ENCODE results near the gene PDCD4. TPM values are rescaled to one million over a fixed set of nuclear protein-coding genes. Genes with fewer than 3 reads are reported as not detected.
A peak's percentile ranks its signal among the peaks of the same experiment; 100 is the strongest.

Gene PDCD4
- total RNA-seq, 6 donors from 2014 or later = 38.0 to 129 (median 57.1) TPM

- no peaks in the 10 kb centered on the region for H3K9me3 ChIP-seq
- H3K36me3 ChIP-seq = no peaks in the 10 kb centered on the region
- TF ChIP-seq POLR2A (IDR thresholded peaks at IDR 0.05) (no peak), POLR2AphosphoS5 (IDR thresholded peaks at IDR 0.05) (no peak), EP300 (IDR thresholded peaks at IDR 0.05) (no peak), CTCF (IDR thresholded peaks at IDR 0.05) (no peak)
- no peak for ATAC-seq (ENCODE audit: low FRiP score in 2 of 2)
- no peak overlapping the region for H3K4me3 ChIP-seq
- no peaks in the 10 kb centered on the region for H3K27me3 ChIP-seq
- peak overlapping the region in 3 of 4 donors; percentile 89 to 91 (median 90) for H3K27ac ChIP-seq
- H3K4me1 ChIP-seq = peaks cover 57 to 76% (median 70%) of the 10 kb centered on the region in 4 donors
- no peak for DNase-seq
Observed at GRCh38 chr10:110863361-110863760, 8.4 kb upstream of the PDCD4 start.

- 92 to 97% methylated on average over 2 of the region's 2 CpGs for WGBS, 2 donors
- DNase-seq (no peak), ATAC-seq (ENCODE audit: low FRiP score in 2 of 2) (no peak)
- H3K27ac ChIP-seq = peak overlapping the region; percentile 82 to 91 (median 90)
- H3K4me3 ChIP-seq = no peak overlapping the region
- H3K36me3 ChIP-seq = no peaks in the 10 kb centered on the region
- no peaks in the 10 kb centered on the region for H3K27me3 ChIP-seq
- no peaks in the 10 kb centered on the region for H3K9me3 ChIP-seq
- TF ChIP-seq POLR2A (IDR thresholded peaks at IDR 0.05) = no peak
- TF ChIP-seq POLR2AphosphoS5 (IDR thresholded peaks at IDR 0.05) = no peak
- no peak for TF ChIP-seq EP300 (IDR thresholded peaks at IDR 0.05)
- TF ChIP-seq CTCF (IDR thresholded peaks at IDR 0.05) = no peak
- peaks cover 53 to 71% (median 66%) of the 10 kb centered on the region in 4 donors for H3K4me1 ChIP-seq
Observed at GRCh38 chr10:110863956-110864355, 7.8 kb upstream of the PDCD4 start.

GRCh38 chr10:110864662-110865140 is 7.0 kb upstream of the PDCD4 start:
- DNase-seq = peak in 1 of 2 donors; percentile 71
- Histone ChIP-seq H3K4me3 (peak overlapping the region in 1 of 4 donors; percentile 7), H3K9me3 (no peaks in the 10 kb centered on the region), H3K4me1 (peaks cover 46 to 64% (median 58%) of the 10 kb centered on the region in 4 donors), H3K27me3 (no peaks in the 10 kb centered on the region), H3K36me3 (no peaks in the 10 kb centered on the region), H3K27ac (peak overlapping the region; percentile 82 to 91 (median 90))
- TF ChIP-seq POLR2AphosphoS5 (IDR thresholded peaks at IDR 0.05) (peak; percentile 70 to 73), CTCF (IDR thresholded peaks at IDR 0.05) (no peak), EP300 (IDR thresholded peaks at IDR 0.05) (peak in 1 of 4 donors; percentile 39), POLR2A (IDR thresholded peaks at IDR 0.05) (peak in 1 of 4 donors; percentile 14)
- peak; percentile 63 to 68 for ATAC-seq (ENCODE audit: low FRiP score in 2 of 2)
- 14 to 23% methylated on average over 6 of the region's 6 CpGs for WGBS, 2 donors

GRCh38 chr10:110865186-110865808 is 6.4 kb upstream of the PDCD4 start:
- H3K27ac ChIP-seq = peak overlapping the region; percentile 82 to 91 (median 90)
- H3K9me3 ChIP-seq = no peaks in the 10 kb centered on the region
- WGBS, 2 donors = 32 to 46% methylated on average over 6 of the region's 6 CpGs
- TF ChIP-seq CTCF (IDR thresholded peaks at IDR 0.05) = no peak
- no peak for TF ChIP-seq POLR2A (IDR thresholded peaks at IDR 0.05)
- no peak for TF ChIP-seq EP300 (IDR thresholded peaks at IDR 0.05)
- no peak for TF ChIP-seq POLR2AphosphoS5 (IDR thresholded peaks at IDR 0.05)
- ATAC-seq (ENCODE audit: low FRiP score in 2 of 2) (peak in 1 of 2 donors; percentile 80), DNase-seq (peak in 1 of 2 donors; percentile 26)
- peak overlapping the region in 1 of 4 donors; percentile 7 for H3K4me3 ChIP-seq
- no peaks in the 10 kb centered on the region for H3K36me3 ChIP-seq
- H3K4me1 ChIP-seq = peaks cover 40 to 58% (median 52%) of the 10 kb centered on the region in 4 donors
- H3K27me3 ChIP-seq = no peaks in the 10 kb centered on the region

Measured in upper lobe of left lung (tissue), 6 donors.